RCC 7860 (cell line): ENCODE data around the gene ARIH1.
"Not testable (repeated sequence)": the region's sequence is repeated elsewhere in the genome, so short reads cannot be mapped to it uniquely, and the experiment has no call there.

Experiments used
- DNase-seq: peaks from one replicate; pipeline ENCODE4 v3.0.0-alpha.2; 2015; ENCODE audit warnings: low spot score
- FAIRE-seq: peaks from 2 replicates; lab custom pipeline; 2012; peaks lifted over from hg19 to GRCh38; lab: Jason Lieb, UNC

The ARIH1 gene

DNA sequence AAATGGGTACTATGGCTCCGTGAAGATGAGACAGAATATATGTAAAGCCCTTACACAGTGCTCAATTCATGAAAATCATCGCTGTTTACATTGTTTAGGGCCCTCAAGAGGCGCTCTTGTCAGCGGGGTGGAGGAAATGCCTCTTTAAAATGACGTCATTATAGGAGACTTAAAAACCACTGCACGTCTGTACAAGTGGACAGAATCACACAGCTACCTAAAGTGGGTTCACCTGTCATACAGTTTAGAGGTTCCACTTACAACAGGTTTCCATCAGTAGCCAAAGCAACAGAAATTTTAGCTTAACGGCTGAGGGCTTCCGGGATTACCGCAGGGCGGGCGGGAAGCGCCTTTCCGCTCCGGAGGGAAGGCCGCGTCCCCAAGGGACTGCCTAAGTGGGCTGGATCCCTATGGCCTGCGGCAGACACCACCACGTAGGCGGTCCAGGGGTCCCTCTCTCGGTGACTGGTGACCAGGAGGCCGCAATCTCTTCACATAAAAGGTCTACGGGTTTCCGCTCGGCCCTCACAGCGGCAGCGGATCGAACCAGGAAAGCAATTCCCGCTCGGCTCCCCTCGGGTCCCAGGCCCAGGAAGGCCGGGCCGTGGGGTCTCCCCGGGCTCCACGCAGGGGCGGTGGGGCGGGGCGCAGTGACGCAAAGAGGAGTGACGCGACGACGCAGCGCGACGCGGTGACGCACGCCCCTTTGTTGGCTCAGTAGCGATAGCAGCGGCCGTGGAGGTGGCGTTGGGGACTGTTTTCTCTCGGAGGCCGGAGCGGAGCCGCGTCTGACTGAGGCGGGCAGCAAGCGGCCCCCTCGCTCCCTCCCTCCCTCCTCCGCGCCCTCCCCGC is at the start of gene ARIH1:
Gene ARIH1, plus strand, starts transcription at position 717 of the 852 bp plus-strand sequence. CDS start 310 bp downstream, outside the sequence.
- no peak for FAIRE-seq
- DNase-seq = peak; percentile 87

GRCh38 chr15:72426753-72427152 is 47.4 kb upstream of the ARIH1 start:
- FAIRE-seq (no peak), DNase-seq (no peak)

GRCh38 chr15:72437650-72438316 is 36.3 kb upstream of the ARIH1 start:
- no peak for FAIRE-seq
- DNase-seq = no peak

DNA sequence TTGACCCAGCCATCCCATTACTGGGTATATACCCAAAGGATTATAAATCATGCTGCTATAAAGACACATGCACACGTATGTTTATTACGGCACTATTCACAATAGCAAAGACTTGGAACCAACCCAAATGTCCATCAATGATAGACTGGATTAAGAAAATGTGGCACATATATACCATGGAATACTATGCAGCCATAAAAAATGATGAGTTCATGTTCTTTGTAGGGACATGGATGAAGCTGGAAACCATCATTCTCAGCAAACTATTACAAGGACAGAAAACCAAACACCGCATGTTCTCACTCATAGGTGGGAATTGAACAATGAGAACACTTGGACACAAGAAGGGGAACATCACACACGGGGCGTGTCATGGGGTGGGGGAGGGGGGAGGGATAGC is 31.3 kb upstream of the ARIH1 start:
- FAIRE-seq, DNase-seq: not testable (repeated sequence)

GRCh38 chr15:72445426-72445825 is 28.7 kb upstream of the ARIH1 start:
- DNase-seq = no peak
- FAIRE-seq = no peak

DNA sequence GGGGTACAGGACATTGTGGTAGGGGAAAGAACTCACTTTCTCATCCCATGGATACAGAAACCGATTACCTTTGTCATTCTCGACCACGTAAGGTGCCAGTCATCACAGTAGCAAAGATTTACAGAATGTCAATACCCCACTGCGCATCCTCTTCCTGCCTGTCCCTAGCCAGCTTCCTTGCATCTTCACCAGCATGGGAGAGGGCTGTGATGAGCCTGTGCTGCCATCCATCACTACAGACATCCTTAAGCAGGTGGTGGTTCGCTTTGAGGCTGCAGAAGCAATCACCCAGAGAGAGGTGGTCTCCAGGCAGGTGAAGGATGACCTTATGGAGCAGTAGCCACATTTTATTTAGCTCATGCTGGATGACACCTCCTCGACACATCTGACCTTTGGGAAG is 23.3 kb upstream of the ARIH1 start:
- no peak for DNase-seq
- no peak for FAIRE-seq

GRCh38 chr15:72451224-72451623 is 22.9 kb upstream of the ARIH1 start:
- no peak for DNase-seq
- no peak for FAIRE-seq

DNA sequence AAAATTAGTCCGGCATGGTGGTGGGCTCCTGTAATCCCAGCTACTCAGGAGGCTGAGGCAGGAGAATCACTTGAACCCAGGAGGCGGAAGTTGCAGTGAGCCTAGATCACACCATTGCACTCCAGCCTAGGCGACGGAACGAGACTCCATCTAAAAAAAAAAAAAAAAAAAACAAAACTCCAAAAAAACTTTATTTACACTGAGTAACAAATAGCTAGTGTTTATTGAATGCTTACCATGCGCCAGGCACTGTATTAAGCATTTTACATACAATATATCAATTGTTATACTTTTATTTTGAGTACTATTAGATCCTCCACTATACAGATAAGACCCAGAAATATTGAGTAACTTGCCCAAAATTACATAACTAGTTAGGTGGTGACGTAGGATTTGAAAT is 17.4 kb upstream of the ARIH1 start:
- FAIRE-seq (no peak), DNase-seq (no peak)

- no peak for DNase-seq
- no peak for FAIRE-seq
These were observed 13.7 kb upstream of the ARIH1 start for GRCh38 chr15:72460402-72460801.

- no peak for FAIRE-seq
- no peak for DNase-seq
These were observed 10.4 kb upstream of the ARIH1 start for GRCh38 chr15:72463702-72464101.

DNA sequence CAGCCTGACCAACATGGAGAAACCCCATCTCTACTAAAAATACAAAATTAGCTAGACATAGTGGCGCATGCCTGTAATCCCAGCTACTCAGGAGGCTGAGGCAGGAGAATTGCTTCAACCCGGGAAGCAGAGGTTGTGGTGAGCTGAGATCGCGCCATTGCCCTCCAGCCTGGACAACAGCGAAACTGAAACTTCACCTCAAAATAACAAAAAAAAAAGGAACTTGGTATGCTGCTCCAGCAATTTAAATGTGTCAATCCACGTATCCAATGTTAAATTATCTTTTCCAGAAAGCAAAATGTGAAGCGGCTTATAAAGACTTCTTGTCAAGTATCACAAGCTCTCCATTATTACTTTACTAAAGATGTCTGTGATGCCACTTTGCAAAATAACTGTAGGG is 9.9 kb upstream of the ARIH1 start:
- FAIRE-seq = no peak
- no peak for DNase-seq

DNA sequence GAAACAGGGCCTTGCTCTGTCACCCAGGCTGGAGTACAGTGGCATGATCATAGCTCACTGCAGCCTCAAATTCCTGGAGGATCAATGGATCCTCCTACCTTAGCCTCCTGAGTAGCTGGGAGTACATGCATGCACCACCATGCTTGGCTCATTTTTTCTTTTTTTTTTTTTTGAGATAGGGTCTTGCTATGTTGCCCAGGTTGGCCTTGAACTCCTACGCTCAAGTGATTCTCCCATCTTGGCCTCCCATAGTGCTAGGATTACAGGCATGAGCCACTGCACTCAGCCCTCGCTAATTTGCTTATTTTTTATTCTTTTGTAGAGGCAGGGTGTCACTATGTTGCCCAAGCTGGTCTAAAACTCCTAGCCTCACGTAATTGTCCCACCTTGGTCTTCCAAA is 6.0 kb upstream of the ARIH1 start:
- FAIRE-seq = no peak
- no peak for DNase-seq

DNA sequence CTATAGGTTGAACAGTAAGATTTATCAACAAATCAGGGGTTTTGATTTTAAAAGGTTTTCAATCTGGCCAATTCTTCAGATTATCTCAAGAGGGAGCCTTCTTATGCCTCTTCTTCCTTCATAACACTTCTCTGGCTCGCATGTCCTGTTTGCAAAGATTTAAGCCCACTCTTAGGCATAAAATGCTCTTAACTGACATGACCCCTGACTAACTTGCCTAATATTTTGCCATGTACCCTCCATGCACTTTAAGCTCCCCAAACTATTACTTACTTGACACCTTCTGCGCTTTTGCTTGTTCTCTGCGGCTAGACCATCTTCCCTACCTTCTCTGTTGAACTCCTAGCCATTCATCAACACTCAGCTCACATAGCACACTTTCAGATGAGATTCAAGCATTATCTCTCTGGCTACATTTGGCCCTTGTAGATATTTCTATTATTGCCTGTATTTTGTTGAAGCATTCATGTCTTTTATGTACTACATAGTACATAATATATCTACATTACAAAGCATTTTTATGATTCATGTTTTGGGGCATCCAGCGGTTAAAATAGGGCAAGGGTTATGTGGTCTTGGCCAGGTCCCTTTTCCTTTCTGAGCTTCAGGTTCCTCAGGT is 1.0 kb upstream of the ARIH1 start:
- no peak for DNase-seq

DNA sequence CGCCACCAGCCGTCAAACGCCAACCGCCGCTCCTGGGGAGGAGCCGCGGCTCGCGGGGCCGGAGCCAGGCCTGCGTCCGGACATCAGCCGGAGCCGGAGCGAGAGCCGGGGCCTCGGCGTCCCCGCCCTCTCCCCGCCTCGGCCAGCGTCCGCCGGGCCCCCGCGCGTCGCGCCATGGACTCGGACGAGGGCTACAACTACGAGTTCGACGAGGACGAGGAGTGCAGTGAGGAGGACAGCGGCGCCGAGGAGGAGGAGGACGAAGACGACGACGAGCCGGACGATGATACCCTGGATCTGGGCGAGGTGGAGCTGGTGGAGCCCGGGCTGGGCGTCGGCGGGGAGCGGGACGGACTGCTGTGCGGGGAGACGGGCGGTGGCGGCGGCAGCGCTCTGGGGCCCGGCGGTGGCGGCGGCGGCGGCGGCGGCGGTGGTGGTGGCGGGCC is 359 bp downstream of the ARIH1 start:
- DNase-seq (no peak), FAIRE-seq (no peak)

More for the DNA sequence above, 1.0 kb upstream of the ARIH1 start:
- FAIRE-seq = no peak

DNA sequence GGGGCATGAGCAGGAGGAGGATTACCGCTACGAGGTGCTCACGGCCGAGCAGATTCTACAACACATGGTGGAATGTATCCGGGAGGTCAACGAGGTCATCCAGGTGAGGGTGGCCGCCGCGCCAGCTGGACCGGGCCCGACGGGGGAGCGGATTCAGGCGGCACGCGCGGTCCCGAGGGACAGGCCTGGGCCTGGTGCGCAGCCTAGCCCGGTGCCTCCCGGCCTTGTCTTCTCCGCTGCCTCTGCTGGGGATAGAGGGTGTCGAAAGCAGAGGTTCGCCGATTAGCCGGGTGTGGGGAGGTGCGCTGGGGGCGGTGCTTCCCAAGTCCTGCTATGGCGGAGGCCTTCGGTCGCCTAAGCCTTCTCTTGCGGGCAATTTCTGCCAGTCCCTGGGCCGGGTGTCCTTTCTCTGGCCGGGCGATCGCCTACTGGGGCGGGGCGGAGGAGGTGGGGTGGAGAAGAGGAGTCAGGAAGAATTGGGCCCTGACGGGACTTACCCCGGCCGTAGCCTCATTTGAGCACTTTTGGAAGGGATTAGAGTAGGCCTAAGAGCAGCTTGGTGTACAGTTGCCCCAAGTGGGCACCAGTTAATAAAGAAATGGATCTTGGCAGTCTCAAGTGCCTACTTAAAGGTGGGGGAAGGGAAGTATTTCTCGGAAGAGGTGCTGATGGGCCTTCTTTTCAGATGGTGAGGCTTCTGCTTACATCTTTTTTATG is 940 bp downstream of the ARIH1 start:
- FAIRE-seq = no peak
- peak; percentile 47 for DNase-seq

- FAIRE-seq (no peak), DNase-seq (no peak)
These were observed 1.5 kb downstream of the ARIH1 start for GRCh38 chr15:72475674-72476073.

DNA sequence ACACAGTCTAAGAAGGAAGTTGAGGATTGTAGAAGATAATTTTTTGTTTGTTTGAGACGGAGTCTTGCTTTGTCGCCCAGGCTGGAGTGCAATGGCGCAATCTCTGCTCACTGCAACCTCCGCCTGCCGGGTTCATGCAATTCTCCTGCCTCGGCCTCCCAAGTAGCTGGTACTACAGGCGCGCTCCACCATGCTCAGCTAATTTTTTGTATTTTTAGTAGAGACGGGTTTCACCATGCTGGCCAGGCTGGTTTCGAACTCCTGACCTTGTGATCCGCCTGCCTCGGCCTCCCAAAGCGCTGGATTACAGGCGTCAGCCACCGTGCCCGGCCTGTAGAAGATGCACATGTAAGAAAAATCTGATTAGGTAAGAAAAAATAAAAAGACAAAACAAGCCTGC is 2.2 kb downstream of the ARIH1 start:
- FAIRE-seq = not testable (repeated sequence)

DNA sequence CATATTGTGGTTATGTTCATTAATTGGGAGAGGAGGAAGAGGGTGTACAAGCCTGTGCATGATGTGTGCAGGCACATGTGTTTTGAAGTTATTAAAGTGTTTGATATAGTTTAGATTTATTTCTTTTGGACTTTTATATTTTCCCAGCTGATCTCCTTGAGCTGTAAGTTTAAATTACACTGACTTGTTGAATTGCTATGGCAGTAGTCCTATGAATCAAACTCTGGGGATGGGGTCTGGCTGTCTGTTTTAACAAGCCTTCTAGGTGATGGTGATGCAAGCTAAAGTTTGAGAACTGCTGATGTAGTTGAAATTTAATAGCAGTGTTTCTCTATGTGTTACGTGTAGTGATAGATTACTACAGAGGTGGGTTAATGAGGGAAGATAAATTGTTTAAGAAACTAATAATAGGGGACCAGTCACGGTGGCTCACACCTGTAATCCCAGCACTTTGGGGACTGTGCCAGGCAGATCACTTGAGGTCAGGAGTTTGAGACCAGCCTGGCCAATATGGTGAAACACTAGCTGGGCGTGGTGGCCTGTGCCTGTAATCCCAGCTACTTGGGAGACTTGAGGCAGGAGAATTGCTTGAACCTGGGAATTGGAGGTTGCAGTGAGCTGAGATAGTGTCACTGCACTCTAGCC is 7.0 kb downstream of the ARIH1 start:
- no peak for FAIRE-seq
- DNase-seq = no peak

More for the DNA sequence above, 2.2 kb downstream of the ARIH1 start:
- DNase-seq = not testable (repeated sequence)

DNA sequence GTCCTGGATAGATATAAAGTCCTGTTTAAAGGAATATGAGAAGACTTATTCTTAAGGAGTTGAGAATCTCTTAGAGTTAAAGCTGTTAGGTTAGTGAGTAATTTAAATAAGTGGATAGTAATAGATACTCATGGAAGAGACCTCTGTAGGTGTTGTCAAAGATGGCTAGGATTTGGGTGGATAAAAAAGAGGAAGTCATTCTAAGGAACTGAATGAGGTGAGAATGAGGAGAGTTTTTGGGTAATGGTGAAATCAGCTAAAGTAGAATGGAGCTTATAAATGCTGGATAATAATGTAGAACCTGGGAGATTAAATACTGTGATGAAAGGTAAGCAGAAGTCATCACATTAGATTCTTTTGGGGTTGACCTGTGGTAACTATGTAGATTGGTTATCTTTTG is 8.1 kb downstream of the ARIH1 start:
- DNase-seq (no peak), FAIRE-seq (no peak)

DNA sequence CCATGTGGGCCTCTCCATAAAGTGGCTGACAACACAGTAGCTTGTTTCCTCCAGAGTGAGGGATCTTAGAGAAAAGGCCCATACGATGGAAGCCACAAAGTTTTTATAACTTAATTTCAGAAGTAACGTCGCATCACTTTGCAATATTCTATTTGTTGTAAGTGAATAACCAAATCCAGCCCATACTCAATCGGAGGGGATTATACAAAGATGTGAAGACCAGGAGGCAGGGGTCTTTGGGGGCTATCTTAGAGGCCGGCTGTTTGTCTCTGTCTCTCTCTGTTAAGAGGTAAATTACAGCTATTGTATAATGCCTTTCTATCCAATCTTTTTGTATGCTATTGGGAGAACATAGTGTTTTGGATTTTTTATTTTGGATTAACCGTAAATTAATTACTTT is 9.1 kb downstream of the ARIH1 start:
- DNase-seq (no peak), FAIRE-seq (no peak)

- FAIRE-seq = no peak
- DNase-seq = no peak
These were observed 12.0 kb downstream of the ARIH1 start for GRCh38 chr15:72486144-72486543.
